Posterior cingulate gyrus (tissue), 11 donors: Measurements from ENCODE around the gene GP1BA.

ENCODE experiments used
- DNase-seq, 10 donors: peaks; one replicate each; pipeline versions ENCODE4 v3.0.0 to v3.0.0-alpha.2; 2020 to 2021; ENCODE audit warnings: mixed read lengths in 3 of 10
- intact Hi-C: fragments of 100-400 bp; cut with DNase I; formaldehyde crosslinking; loops from one replicate; pipeline ENCODE4 v1.15.1; 2023

GP1BA gene

DNA sequence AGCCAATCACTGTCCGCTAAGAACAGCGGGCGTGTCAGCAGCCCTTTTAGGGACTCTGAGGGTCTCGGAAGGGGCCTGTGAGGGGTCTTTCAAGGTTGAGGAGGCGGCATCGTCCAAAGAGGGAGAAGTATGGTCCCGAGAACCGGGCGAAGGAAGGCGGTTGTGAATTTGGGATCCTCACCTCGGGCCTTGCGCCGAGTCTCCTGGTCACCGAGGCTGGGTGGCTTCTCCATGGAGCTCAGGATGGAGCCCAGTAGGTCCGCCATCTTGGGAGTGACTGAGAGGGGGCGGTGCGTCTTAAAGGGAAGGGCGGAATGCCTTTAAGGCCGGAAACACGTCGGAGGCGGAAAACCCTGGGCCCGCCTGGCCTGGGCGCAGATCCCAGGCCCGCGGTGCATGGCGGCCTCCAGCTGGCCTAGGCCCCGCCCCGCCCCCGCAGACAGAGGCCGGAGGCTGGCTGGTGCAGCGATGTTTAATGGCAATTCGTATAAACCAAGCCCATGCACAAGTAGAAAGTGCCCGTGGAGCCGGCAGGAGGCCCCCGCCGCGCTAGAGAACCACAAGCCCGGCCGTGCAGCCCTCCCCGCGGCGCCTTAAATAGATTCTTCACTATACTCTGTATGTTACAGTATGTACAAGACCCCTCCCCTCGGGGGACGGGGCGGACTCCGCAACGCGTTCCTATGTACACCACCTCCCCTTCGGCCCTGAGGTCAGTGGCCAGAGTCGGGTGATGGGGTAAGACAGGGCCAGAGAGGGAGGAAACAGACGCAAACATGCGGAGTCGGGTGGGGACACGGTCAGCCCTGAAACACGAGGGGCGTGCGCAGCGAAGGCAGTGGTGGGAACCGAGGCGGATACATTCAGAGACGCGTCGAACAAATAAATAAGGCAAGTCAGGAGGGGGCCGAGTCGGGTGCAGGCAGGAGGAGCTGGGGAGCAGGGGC, 35.7 kb downstream of the GP1BA start, which contains the start of gene SPAG7:
SPAG7 (minus strand) TSS at position 279 of the 947 bp plus-strand sequence; CDS start at position 266, 13 bp downstream.
- DNase-seq = peak; percentile 91 to 99 (median 94)
- intact Hi-C loops = loop anchor here (1.0 to 10.0 kb wide), 4 partner anchors 20 to 63 kb away; partner anchors contain the start of genes CHRNE, INCA1, KIF1C and PFN1

DNA sequence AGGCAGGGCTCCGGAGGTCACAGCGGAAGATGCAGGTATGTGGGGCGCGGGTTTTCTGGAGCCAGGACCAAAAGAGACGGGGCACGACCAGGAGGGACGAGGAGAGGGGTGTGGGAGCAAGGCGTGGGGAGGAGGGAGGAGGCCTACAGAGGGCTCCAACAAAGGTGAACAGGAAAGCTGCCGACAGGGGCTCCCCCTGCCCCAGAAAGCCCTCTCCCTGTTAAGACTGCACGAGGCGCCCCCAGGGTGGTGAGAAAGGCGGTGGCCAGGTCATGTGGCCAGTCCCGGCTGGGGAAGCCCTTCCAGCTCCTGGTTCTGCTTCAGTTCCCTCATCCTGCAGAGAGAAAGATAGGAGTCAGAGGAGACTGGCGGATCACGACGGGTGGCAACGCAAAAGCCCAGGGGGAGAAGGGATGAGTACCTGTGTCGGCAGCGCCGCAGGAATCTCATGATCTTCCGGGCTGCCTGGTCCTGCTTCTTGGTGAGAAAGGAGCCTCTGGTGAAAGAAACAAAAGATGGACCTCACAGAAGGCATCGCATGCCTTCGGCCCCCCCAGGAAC, 36.5 kb downstream of the GP1BA start:
- intact Hi-C loops = loop anchor here (10.0 kb wide), 1 partner anchor 64 kb away; the partner anchor contains the start of gene CHRNE
- peak in 3 of 10 donors; percentile 29 to 77 (median 68) for DNase-seq

DNA sequence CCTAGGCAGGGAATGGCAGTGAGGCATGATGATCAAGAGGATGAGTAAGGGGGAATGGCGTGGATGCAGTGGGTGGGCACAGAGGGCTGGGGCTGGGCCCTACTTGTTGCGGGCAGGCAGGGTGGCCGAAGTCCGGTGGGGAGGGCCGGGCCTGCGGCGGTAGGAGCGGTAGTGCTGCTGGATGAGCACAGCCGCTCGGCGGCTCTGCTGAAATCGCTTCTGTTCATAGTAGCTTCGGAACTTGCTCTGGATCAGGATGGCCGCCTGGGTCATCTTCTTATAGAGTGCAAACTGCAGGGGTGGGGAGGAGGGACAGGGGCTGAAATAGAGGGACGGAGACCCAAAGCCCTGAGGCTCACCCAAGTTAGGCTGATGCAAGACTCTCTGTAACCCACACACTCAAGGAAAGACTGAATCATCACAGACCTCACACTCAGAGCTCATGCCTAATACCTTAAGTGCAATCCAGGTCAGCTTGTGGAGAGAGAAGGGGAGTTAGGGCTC, 37.0 kb downstream of the GP1BA start:
- DNase-seq = peak in 2 of 10 donors; percentile 81 to 88
- intact Hi-C loops = loop anchor here (10.0 kb wide), 1 partner anchor 64 kb away; the partner anchor contains the start of gene CHRNE

DNA sequence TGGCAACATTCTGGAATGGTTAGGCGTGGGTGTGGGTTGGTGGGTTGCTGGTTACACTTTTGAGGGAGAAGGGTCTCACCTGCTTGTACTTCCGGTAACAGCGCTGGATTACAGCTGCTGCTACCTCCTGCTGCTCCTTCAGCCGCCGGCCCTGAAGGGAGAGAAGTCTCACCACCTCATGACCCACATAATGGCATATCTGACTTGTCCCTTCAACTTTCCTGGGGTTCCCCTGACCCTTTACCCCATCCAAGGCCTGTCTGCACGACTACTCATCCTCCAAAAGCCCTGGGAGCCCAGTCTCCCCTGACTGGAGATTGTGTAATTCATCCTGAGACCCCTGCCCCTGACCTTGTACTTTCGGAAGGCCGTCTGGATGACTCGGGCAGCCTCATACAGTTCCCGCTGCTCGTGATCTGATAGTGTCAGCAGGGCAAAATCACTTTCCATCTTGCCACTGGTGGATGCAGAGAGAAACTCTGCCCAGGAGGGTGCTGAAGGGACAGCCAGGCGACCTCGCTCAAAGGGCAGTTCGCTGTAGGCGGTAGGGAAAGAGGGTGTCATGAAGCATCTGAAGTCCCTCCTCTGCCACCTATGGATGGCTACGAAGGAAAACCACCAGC, 37.6 kb downstream of the GP1BA start:
- peak in 1 of 10 donors; percentile 52 for DNase-seq
- intact Hi-C loops = loop anchor here (10.0 kb wide), 1 partner anchor 65 kb away; the partner anchor contains the start of gene CHRNE

DNA sequence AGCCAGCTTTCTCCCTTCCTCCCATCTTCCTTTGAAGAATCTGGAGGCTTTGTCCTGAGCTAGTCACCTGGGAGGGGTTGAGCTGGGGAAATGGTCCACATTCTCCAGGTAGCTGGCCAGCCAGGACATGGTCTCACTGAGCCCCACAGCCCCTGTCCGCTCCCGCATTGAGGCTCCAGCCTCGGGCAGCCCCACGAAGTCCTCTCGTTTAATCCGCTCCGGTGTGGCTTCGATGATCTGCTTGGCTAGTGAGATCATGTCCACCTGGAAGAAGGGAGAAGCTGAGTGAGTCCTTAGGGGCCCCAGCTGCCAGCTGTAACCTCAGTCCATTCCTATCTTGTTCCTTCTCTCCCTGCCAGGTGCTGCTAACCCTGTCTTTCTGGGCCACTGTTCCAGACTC, 38.2 kb downstream of the GP1BA start:
- peak in 1 of 10 donors; percentile 49 for DNase-seq
- intact Hi-C loops = no loop called here

DNA sequence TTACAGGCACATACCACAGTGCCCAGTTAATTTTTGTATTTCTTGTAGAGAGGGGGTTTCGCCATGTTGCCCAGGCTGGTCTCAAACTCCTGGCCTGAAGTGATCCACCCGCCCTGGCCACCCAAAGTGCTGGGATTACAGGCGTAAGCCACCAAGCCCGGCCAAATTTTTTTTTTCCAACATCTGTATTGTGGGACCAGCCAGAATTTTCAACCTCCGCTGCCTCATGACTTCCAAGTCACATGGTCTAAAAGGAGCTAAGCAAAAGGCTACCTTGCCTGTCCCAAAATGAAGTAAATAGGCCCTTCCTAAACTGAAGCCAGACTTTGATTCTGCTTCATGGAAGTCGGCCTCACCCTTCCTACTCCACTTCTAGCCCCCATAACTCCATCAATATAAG, 39.7 kb downstream of the GP1BA start:
- DNase-seq = peak in 1 of 10 donors; percentile 71
- intact Hi-C loops = no loop called here

DNA sequence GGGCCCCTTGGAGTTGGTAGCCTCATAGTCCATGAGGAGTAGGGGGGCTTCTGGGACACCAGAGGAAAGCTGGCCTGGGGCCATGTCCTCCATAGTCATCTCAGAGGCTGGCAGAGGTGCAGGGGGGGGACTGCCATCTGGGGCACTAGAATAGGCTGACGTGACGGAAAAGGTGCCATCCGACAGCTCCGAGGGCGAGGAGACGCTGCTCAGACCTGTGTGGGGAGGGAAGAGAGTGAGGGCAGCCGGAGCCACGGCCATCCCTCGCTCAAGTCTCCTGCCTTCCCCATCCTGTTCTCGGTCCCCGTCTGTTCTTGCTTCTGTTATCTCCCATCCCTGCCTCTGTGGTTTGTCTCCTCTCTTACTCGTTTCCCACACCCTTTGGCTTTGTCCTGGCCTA, 40.2 kb downstream of the GP1BA start:
- intact Hi-C loops = no loop called here
- DNase-seq = peak in 1 of 10 donors; percentile 50

DNA sequence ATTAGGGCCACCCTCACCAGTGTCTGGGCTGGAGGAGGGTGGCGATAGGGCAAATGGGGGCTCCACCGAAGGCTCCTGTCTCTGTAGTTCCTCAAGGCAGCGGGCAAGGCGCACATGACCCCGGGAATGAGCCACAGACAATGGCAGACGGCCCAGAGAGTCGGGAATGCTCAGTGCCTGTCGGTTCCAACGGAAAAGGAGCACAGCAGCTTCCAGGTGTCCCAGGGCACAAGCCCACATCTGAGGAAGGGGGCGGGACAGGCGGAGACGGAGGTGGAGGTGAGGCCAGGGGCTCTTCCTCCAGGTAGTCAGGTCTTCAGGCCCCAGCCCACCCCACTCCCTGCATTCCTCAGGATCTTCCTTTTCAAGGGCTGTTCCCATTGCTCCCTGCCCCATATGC, 40.7 kb downstream of the GP1BA start:
- intact Hi-C loops = no loop called here

DNA sequence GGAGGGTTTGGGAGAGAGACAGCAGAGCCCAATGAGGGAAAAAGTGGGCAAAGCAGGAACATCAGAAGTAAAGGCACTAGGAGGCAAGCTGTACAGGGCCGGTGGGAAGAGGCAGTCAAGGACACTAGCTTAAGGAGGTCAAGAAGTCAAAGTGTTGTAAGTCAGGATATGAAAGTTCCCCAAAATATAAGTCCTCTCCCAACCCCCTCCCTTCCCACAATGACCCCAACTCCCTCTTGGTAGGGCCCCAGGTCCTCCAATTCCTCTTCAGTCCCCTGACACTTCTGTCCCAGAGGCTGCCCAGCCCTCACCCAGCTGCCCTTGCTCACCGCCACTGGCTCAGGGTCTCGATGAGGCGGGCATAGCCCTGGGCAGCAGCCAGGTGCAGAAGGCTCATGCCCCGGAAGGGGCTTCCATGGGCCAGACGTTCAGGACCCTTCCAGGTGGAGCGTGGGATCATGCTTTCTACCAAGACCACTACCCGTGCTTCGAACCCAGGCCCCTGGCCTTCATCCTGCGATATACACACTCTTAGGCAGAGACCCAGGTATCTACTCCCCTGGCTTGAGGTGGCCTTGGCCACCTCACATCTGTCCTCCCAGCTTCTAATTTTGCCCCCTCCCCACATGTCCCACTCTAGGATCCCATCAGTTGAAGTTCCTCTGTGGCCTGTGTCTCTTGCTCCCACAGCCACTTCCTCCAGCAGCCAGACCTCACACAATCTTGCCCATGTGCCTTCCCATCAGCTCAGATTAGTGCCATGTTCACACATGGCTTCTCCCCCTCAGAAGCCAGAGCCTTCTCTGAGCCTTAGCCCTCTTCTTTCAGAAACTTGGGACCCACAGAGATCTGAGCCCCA, 41.4 kb downstream of the GP1BA start:
- intact Hi-C loops = no loop called here
- DNase-seq = peak in 1 of 10 donors; percentile 62

More for the DNA sequence above, 40.7 kb downstream of the GP1BA start:
- DNase-seq = peak in 1 of 10 donors; percentile 65

DNA sequence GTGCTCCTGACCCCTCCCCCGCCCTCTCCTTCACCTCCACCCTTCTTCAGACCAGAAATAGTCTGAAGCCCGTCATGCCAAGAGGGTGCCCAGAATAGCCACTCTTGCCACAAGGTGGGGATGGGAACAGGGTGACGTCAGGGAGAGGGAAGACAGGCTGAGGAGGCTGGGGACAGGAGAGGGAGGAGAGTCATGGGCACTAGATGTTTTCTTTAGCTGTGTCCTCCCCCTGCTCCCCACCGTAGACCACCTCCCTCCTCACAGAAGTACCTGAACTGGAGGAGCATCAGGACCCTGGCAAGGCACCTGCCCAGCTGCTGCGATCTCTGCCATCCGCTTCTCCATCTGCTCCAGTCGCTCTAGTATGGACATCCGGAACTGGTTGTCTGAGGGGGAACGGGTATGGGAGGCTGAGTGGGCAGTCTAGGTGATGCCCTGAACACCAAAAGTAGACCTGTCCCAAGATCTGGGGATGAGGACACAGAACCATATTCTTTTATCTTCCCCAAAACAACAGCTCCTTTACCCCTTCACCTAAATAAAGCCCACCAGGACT, 42.1 kb downstream of the GP1BA start:
- DNase-seq = peak in 1 of 10 donors; percentile 81
- intact Hi-C loops = no loop called here

DNA sequence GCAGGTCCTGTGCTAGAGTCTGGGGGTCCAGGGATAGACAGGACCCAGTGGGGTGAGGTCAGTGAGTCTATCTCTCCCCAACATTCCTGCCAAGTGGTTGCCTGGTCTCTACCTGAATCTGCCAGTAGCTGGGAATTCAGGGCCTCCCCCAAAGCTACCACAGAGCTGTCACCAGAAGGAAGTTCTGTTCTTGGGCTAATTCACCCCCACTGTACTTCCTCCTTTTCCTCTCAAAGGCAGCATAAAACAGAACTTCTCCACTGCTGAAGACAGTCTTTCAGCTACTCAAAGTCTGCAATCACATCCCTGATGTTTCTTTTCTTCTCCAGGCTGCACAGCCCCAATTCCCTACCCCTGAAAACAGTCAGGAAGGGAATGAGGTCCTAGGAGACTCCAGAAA, 46.6 kb downstream of the GP1BA start:
- DNase-seq = peak in 1 of 10 donors; percentile 2
- intact Hi-C loops = no loop called here

DNA sequence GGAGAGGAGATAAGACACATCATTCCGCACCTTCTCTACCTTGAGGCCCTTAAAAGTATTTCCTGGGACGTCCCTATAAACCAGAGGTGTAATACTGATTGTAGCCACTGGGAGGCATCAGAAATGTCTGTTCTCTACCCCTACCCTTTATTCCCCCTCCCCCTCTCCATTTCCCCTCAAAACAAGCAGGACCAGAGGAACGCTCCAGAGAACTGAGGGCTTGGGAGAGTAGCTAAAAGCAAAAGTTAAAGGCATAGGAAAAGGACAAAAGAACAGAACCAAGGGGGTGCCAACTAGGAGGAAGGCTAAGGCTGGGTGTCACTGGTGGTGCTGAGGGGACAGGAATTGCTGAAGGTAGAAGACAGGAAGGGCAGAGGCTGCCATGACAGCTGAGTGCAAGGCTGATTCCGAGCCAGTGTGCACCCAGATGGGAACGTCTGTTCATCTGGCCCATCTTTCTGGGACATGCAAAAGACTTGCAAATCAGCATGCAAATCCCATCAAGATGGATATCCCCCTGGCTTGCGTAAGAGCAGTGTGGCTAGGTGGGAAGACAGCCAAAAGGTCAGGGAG, 48.7 kb downstream of the GP1BA start:
- intact Hi-C loops = loop anchor here (5.0 kb wide), 1 partner anchor 82 kb away; no protein-coding TSS in a partner anchor
- DNase-seq = peak in 1 of 10 donors; percentile 55

DNA sequence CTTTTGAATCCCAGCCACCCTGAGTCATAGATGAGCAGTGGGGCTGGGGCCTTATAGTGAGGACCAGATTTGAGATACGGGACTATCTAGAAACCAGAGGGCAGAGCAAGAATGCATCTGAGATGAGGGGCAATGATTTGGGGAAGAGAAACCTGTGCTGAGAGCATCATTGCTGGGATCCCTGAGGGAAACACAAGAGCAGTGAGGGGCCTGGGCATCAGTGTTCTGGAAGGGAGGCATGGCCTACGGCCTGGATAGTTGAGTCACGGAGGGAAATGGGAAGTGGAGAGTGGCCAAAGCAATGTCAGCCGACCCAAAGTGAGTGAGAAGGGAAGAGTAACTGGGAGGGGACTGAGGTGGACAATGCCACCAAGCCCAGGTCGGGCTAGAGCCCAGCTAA, 50.2 kb downstream of the GP1BA start:
- intact Hi-C loops = loop anchor here (5.0 kb wide), 1 partner anchor 80 kb away; no protein-coding TSS in a partner anchor
- peak in 1 of 10 donors; percentile 5 for DNase-seq
